Measurements from ENCODE around the gene SLN.

Gene SLN

DNA sequence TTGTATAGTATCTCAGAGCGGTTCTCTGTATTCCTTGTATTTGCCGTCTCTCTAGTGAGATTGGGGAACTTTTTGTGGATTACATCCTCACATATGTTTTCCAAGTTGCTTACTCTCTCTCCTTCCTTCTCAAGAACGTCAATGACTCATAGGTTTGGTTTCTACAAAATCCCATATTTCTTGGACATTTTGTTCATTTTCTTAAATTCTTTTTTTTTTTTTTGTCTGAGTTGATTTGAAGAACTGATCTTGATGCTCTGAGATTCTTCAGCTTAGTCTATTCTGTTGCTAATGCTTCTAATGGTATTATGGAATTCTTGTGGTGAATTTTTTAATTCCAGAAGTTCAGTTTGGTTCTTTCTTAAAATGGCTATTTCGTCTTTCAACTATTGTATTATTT is 28.4 kb upstream of the SLN start:
- H3K4me3 ChIP-seq (ENCODE audit: low read depth, low read length): no peak overlapping the region
- in situ Hi-C loops (cut with HindIII; ENCODE audit: low sequenced_read_pairs): no loop called here
- TF ChIP-seq, protein P1, sequence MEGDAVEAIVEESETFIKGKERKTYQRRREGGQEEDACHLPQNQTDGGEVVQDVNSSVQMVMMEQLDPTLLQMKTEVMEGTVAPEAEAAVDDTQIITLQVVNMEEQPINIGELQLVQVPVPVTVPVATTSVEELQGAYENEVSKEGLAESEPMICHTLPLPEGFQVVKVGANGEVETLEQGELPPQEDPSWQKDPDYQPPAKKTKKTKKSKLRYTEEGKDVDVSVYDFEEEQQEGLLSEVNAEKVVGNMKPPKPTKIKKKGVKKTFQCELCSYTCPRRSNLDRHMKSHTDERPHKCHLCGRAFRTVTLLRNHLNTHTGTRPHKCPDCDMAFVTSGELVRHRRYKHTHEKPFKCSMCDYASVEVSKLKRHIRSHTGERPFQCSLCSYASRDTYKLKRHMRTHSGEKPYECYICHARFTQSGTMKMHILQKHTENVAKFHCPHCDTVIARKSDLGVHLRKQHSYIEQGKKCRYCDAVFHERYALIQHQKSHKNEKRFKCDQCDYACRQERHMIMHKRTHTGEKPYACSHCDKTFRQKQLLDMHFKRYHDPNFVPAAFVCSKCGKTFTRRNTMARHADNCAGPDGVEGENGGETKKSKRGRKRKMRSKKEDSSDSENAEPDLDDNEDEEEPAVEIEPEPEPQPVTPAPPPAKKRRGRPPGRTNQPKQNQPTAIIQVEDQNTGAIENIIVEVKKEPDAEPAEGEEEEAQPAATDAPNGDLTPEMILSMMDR (IDR thresholded peaks at IDR 0.05; ENCODE audit: low read depth, low read length, missing control alignments): no peak
- DNase-seq (ENCODE audit: low read depth): no peak

DNA sequence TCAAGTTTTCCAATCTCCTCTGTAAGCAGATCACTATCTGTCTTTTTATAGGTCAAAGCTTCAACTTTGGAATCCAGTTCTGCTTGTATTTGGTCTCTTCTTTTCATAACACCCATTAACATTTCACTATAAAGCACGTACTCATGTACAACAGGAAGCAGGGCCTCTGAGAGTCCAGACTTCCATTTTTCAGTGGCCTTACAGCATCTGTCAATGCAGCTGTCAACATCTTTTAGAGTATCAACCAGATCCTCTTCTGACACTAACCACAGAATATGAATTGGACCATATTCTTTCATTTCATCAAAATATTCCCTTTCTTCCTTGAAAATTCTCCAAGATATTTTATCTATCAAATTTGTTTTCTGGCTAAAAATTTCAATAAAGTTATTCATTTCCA is 24.7 kb upstream of the SLN start:
- TF ChIP-seq, protein P1 (IDR thresholded peaks at IDR 0.05; ENCODE audit: low read depth, low read length, missing control alignments): no peak
- H3K4me3 ChIP-seq (ENCODE audit: low read depth, low read length): no peak overlapping the region
- no peak for DNase-seq (ENCODE audit: low read depth)
- in situ Hi-C loops (cut with HindIII; ENCODE audit: low sequenced_read_pairs): no loop called here

DNA sequence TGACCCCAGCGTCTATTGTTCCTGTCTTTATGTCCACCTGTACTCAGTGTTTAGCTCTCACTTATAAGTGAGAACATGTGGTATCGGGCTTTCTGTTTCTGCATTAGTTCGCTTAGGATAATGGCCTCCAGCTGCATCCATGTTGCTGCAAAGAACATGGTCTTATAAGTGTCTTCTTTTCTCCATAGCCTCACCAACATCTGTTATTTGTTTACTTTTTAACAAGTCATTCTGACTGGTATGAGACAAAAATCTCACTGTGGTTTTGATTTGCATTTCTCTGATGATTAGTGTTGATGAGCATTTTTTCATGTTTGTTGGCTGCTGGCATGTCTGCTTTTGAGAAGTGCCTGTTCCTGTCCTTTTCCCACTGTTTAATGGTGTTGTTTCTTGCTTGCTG is 21.7 kb upstream of the SLN start:
- in situ Hi-C loops (cut with HindIII; ENCODE audit: low sequenced_read_pairs): no loop called here
- DNase-seq (ENCODE audit: low read depth): no peak
- TF ChIP-seq, protein P1 (IDR thresholded peaks at IDR 0.05; ENCODE audit: low read depth, low read length, missing control alignments): no peak
- H3K4me3 ChIP-seq (ENCODE audit: low read depth, low read length): no peak overlapping the region

DNA sequence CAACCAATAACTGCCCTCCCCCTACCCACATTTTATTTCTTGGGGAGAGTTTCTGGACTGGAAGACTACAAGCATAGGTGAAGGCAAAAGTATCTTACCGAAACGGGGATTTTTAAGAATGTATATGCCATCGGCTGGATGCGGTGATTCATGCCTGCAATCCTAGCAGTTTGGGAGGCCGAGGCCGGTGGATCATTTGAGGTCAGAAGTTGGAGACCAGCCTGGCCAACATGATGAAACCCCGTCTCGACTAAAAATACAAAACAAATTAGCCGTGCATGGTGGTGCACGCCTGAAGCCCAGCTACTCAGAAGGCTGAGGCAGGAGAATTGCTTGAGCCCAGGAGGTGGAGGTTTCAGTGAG is 20.8 kb upstream of the SLN start:
- no peak overlapping the region for H3K4me3 ChIP-seq (ENCODE audit: low read depth, low read length)
- in situ Hi-C loops (cut with HindIII; ENCODE audit: low sequenced_read_pairs): no loop called here
- TF ChIP-seq, protein P1 (IDR thresholded peaks at IDR 0.05; ENCODE audit: low read depth, low read length, missing control alignments): no peak
- DNase-seq (ENCODE audit: low read depth): no peak

DNA sequence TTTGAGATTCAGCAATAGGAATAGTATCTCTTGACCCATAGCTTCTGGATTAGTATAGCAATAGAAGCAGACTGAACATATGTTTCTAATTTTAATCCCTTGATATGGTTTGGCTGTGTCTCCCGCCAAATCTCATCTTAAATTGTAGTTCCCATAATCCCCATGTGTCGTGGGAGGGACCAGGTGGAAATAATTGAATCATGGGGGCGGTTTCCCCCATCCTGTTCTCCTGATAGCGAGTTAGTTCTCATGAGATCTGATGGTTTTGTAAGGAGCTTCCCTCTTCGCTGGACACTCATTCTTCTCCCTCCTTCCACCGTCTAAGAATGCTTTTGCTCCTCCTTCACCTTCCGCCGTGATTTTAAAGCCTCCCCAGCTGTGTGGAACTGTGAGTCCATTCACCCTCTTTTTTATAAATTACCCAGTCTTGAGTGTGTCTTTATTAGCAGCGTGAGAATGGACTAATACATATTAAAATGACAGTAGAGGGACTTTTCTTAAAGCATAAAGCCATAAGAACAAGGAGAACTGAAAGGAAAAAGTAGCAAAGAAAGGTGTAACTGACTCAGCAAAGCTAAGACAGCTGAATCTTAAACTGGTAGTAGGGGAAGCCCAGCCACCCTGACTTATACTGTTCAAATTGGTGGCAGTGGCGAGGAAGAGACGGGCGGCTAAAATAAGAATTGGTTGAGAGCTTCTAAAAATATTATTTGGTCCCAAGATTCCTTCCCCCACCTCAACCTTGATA is 20.3 kb upstream of the SLN start:
- no peak for DNase-seq (ENCODE audit: low read depth)
- in situ Hi-C loops (cut with HindIII; ENCODE audit: low sequenced_read_pairs): no loop called here
- TF ChIP-seq, protein P1 (IDR thresholded peaks at IDR 0.05; ENCODE audit: low read depth, low read length, missing control alignments): no peak
- no peak overlapping the region for H3K4me3 ChIP-seq (ENCODE audit: low read depth, low read length)

DNA sequence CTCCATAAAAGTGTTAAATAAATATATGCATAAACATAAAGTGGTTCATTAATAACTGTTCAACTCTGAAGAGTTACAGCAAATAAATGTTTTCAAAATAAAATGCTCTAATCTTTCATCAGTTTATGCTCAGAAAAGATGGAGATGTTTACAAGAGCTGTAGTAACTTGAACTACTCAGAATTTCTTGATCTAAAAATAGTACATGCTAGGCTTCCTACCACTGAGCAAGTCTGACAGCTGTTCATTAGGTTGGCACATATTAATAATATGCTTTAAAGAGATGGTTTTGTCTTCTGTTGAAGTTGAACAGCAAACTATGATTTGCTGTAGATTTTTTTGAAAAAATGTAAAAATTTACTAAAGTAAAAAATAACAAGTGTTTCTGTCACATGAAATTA is 10.8 kb upstream of the SLN start:
- TF ChIP-seq, protein P1 (IDR thresholded peaks at IDR 0.05; ENCODE audit: low read depth, low read length, missing control alignments): no peak
- no peak for DNase-seq (ENCODE audit: low read depth)
- in situ Hi-C loops (cut with HindIII; ENCODE audit: low sequenced_read_pairs): no loop called here
- H3K4me3 ChIP-seq (ENCODE audit: low read depth, low read length): no peak overlapping the region

All from astrocyte of the cerebellum (primary cell).